A549 (cell line): ENCODE results near the gene SMG5. TPM values are rescaled to one million over a fixed set of nuclear protein-coding genes. Genes with fewer than 3 reads are reported as not detected.

Source experiments
- ATAC-seq, 2 experiments: fragments of 200-7000 bp in 1 of 2; fragments of >200 bp in 1 of 2; cut with Nextera tagmentation in 1 of 2; cut with Tn5 transposase in 1 of 2; 3 replicates each; pipeline versions ENCODE4 v1.8.0 to v1.9.1; 2018 to 2020; ENCODE audit warnings: mild to moderate bottlenecking in 1 of 2, moderate library complexity in 1 of 2
- CTCF ChIA-PET: fragments of 300-600 bp; sonication (Branson Sonifier 250); formaldehyde crosslinking; extraction: SDS; loops from one replicate; lab custom pipeline; 2021; ENCODE audit warnings: antibody characterized with exemption, inconsistent platforms; lab: Yijun Ruan, JAX
- POLR2A ChIA-PET: fragments of 350-600 bp; formaldehyde crosslinking; extraction: SDS; loops from one replicate; lab custom pipeline; 2021; ENCODE audit warnings: antibody characterized with exemption, inconsistent platforms; lab: Yijun Ruan, JAX
- DNase-seq, 2 experiments: peaks; one replicate each; pipeline versions ENCODE4 v3.0.0 to v3.0.0-alpha.2; 2011 to 2016; ENCODE audit warnings: low read depth in 1 of 2, low spot score in 1 of 2
- FAIRE-seq: peaks from 2 replicates; lab custom pipeline; 2011; peaks lifted over from hg19 to GRCh38; lab: Jason Lieb, UNC
- H3K27ac ChIP-seq, 2 experiments: fragments of >200 bp; sonication (Bioruptor Twin); formaldehyde crosslinking; 3 replicates each; pipeline ENCODE4 v1.5.1; 2016 to 2017
- H3K4me1 ChIP-seq: fragments of >200 bp; sonication (Bioruptor Twin); formaldehyde crosslinking; 3 replicates; pipeline ENCODE4 v1.6.1; 2016
- H3K4me2 ChIP-seq: fragments of >200 bp; sonication (Bioruptor Twin); formaldehyde crosslinking; 3 replicates; pipeline ENCODE4 v1.6.1; 2016
- H3K4me3 ChIP-seq: fragments of >200 bp; sonication (Bioruptor Twin); formaldehyde crosslinking; 3 replicates; pipeline ENCODE4 v1.5.1; 2016
- H3K9me3 ChIP-seq: fragments of >200 bp; sonication (Bioruptor Twin); formaldehyde crosslinking; 3 replicates; pipeline ENCODE4 v1.6.1; 2016
- CEBPB ChIP-seq, 2 experiments: fragments of >200 bp in 1 of 2; sonication (Bioruptor Twin) in 1 of 2; formaldehyde crosslinking in 1 of 2; IDR thresholded peaks; 2 replicates each; pipeline ENCODE4 v1.6.1; 2012 to 2016
- EHMT2 ChIP-seq: fragments of 200-600 bp; sonication (generic); IDR thresholded peaks from 2 replicates; pipeline ENCODE4 v1.6.1; 2016; ENCODE audit warnings: antibody characterized with exemption, low read depth, mild to moderate bottlenecking, moderate library complexity
- ESRRA ChIP-seq: fragments of 150-350 bp; IDR thresholded peaks from 2 replicates; pipeline ENCODE4 v1.6.1; 2014; ENCODE audit warnings: mild to moderate bottlenecking, low read length, borderline replicate concordance
- FOSL2 ChIP-seq, 2 experiments: fragments of 450-650 bp in 1 of 2; fragments of >200 bp in 1 of 2; sonication (Bioruptor Twin) in 1 of 2; formaldehyde crosslinking; IDR thresholded peaks; 2 replicates each; pipeline versions ENCODE4 v1.5.0 to v1.6.1; 2016 to 2020; ENCODE audit warnings: mild to moderate bottlenecking in 1 of 2, moderate library complexity in 1 of 2
- HOXA7 ChIP-seq: fragments of 250-450 bp; sonication (Bioruptor Pico); IDR thresholded peaks from 2 replicates; pipeline ENCODE4 v1.5.0; 2020; ENCODE audit warnings: mild to moderate bottlenecking, moderate library complexity
- JUN ChIP-seq, 2 experiments: fragments of >200 bp; sonication (Bioruptor Twin); formaldehyde crosslinking; IDR thresholded peaks; 2 replicates in 1 of 2; 3 replicates in 1 of 2; pipeline ENCODE4 v1.6.1; 2016 to 2017
- MAZ ChIP-seq: fragments of 150-350 bp; IDR thresholded peaks from 2 replicates; pipeline ENCODE4 v1.6.1; 2014; ENCODE audit warnings: antibody characterized with exemption, low read depth, low read length, borderline replicate concordance
- PHF8 ChIP-seq: fragments of 200-600 bp; sonication (generic); IDR thresholded peaks from 2 replicates; pipeline ENCODE4 v1.6.1; 2016; ENCODE audit warnings: low read depth, mild to moderate bottlenecking, antibody characterized with exemption, moderate library complexity, borderline replicate concordance
- RCOR1 ChIP-seq: fragments of 150-350 bp; IDR thresholded peaks from 2 replicates; pipeline ENCODE4 v1.6.1; 2014; ENCODE audit warnings: antibody characterized with exemption, low read length, low read depth
- RFX5 ChIP-seq: fragments of 450-650 bp; IDR thresholded peaks from 2 replicates; pipeline ENCODE4 v1.7.1; 2014; ENCODE audit warnings: antibody characterized with exemption, mild to moderate bottlenecking, moderate library complexity
- ZFP36 ChIP-seq: fragments of 450-650 bp; IDR thresholded peaks from 2 replicates; pipeline ENCODE4 v1.6.1; 2014; ENCODE audit warnings: borderline replicate concordance; ENCODE audit not compliant: partially characterized antibody
- ZSCAN20 ChIP-seq: fragments of 250-450 bp; sonication (Bioruptor Pico); IDR thresholded peaks from 2 replicates; pipeline ENCODE4 v1.8.0; 2022; ENCODE audit warnings: mild to moderate bottlenecking, moderate library complexity
- WGBS: methylation state at CpG from one replicate; pipeline ENCODE4 v1.1.6; 2017; ENCODE audit errors: missing lambda C conversion rate; 5-methylcytosine and 5-hydroxymethylcytosine counted together
- polyA plus RNA-seq, 4 experiments: library from polyadenylated mRNA; depleted of rRNA in 3 of 4; stranded (reverse); fragments of >200 nt; fragmentation: RNase III in 1 of 4; extraction: RNeasy Plus Mini Kit Qiagen cat#74134 plus additional on column Dnase treatment in 1 of 4; gene quantifications; 2 replicates in 3 of 4; 3 replicates in 1 of 4; pipeline ENCODE4 v1.2.3, GENCODE V29; 2011 to 2017
- TF ChIP-seq, protein P1 (sequence below): fragments of >200 bp; sonication (Bioruptor Twin); formaldehyde crosslinking; IDR thresholded peaks from 2 replicates; pipeline ENCODE4 v1.6.1; 2016
- TF ChIP-seq, protein P2 (sequence below): fragments of 250-450 bp; sonication (Bioruptor Pico); IDR thresholded peaks from 2 replicates; pipeline ENCODE4 v1.5.0; 2021; ENCODE audit warnings: mild to moderate bottlenecking, moderate library complexity, borderline replicate concordance
- TF ChIP-seq, protein P3 (sequence below): fragments of >200 bp; sonication (Bioruptor Twin); formaldehyde crosslinking; IDR thresholded peaks from 3 replicates; pipeline ENCODE4 v1.6.1; 2016

Gene SMG5
- polyA plus RNA-seq, 2 of the 4 experiments (the other 2 are of a cell fraction) = 25.6 to 48.7 TPM

- no peak for DNase-seq
- Histone ChIP-seq H3K4me1 (peaks cover 11% of the 10 kb centered on the region), H3K9me3 (no peaks in the 10 kb centered on the region), H3K4me3 (no peak overlapping the region), H3K27ac (no peak overlapping the region), H3K4me2 (no peak overlapping the region)
- no peak for FAIRE-seq
- 85% methylated on average over 6 of the region's 6 CpGs for WGBS
- no peak for ATAC-seq
- TF ChIP-seq ZSCAN20 (CRISPR knock-in tag) = no peak
- TF ChIP-seq, protein P1, sequence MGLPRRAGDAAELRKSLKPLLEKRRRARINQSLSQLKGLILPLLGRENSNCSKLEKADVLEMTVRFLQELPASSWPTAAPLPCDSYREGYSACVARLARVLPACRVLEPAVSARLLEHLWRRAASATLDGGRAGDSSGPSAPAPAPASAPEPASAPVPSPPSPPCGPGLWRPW = no peak
- TF ChIP-seq HOXA7 (CRISPR knock-in tag) = no peak
- TF ChIP-seq PHF8 = no peak
- TF ChIP-seq CEBPB (IDR thresholded peaks at IDR 0.05) = peak; percentile 73 to 87; a peak in 3 of 4 replicates
- CTCF ChIA-PET = interaction anchor here (0.9 to 1.5 kb wide), 5 partner anchors 12 to 147 kb away, joined by 3 to 6 read pairs (median 5); no protein-coding TSS in a partner anchor
- POLR2A ChIA-PET = no interaction called here
These were observed 5.7 kb downstream of the SMG5 start for GRCh38 chr1:156276966-156277381.

DNA sequence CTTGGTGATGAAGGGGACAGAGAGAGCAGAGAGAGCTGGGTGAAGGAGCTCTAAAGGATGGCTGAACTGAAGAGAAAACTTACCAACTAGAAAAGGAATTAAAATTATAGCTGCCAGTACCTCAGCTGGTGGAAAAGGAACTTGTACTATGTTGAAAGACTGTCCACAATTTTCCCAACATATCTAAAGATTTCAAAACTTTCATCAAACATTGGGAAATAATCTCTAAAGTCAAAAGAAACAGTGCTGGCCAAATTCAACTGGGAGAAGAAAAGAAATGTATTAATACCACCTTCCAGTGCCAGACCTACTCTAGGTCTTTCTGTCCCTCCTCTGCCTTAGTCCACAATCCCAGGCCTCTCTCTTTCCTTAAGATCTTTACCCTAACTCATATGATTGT, 6.1 kb downstream of the SMG5 start:
- Histone ChIP-seq H3K4me1 (peaks cover 9% of the 10 kb centered on the region), H3K27ac (no peak overlapping the region), H3K9me3 (no peaks in the 10 kb centered on the region), H3K4me3 (no peak overlapping the region), H3K4me2 (no peak overlapping the region)
- TF ChIP-seq RFX5 (no peak), HOXA7 (CRISPR knock-in tag) (no peak), RCOR1 (no peak), ESRRA (no peak), JUN (IDR thresholded peaks at IDR 0.05) (no peak), FOSL2 (IDR thresholded peaks at IDR 0.05) (no peak), FOSL2 (CRISPR knock-in tag; IDR thresholded peaks at IDR 0.05) (no peak), ZFP36 (no peak), PHF8 (no peak), MAZ (no peak)
- TF ChIP-seq, protein P2, sequence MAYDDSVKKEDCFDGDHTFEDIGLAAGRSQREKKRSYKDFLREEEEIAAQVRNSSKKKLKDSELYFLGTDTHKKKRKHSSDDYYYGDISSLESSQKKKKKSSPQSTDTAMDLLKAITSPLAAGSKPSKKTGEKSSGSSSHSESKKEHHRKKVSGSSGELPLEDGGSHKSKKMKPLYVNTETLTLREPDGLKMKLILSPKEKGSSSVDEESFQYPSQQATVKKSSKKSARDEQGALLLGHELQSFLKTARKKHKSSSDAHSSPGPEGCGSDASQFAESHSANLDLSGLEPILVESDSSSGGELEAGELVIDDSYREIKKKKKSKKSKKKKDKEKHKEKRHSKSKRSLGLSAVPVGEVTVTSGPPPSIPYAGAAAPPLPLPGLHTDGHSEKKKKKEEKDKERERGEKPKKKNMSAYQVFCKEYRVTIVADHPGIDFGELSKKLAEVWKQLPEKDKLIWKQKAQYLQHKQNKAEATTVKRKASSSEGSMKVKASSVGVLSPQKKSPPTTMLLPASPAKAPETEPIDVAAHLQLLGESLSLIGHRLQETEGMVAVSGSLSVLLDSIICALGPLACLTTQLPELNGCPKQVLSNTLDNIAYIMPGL (CRISPR knock-in tag) = no peak
- TF ChIP-seq, protein P3, sequence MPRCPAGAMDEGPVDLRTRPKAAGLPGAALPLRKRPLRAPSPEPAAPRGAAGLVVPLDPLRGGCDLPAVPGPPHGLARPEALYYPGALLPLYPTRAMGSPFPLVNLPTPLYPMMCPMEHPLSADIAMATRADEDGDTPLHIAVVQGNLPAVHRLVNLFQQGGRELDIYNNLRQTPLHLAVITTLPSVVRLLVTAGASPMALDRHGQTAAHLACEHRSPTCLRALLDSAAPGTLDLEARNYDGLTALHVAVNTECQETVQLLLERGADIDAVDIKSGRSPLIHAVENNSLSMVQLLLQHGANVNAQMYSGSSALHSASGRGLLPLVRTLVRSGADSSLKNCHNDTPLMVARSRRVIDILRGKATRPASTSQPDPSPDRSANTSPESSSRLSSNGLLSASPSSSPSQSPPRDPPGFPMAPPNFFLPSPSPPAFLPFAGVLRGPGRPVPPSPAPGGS = no peak
- TF ChIP-seq, protein P1 = no peak
- ATAC-seq = no peak
- DNase-seq = no peak
- CTCF ChIA-PET = interaction anchor here (1.3 to 1.5 kb wide), 3 partner anchors 11 to 51 kb away, joined by 4 to 6 read pairs (median 5); no protein-coding TSS in a partner anchor
- POLR2A ChIA-PET = no interaction called here
- FAIRE-seq = no peak

DNA sequence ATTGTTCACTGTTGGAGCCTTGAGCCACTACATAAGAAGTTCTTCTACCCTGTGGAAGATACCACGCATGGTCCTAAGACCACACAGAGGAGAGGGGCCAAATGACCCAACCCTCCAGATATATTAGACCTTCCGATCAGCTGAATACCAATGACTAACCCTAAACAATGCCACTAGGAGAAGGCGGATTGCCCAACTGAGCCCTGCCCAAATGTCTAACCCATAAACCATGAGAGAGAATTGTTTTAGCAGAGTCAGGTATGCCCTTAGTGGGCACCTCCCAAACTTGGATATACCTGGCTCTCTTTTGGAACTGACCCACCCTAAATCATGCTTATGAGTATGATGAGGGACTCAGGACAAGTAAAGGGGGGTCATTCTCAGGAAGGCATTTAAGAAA, 12.3 kb downstream of the SMG5 start:
- ATAC-seq (no peak), FAIRE-seq (no peak), DNase-seq (no peak)
- ChIA-PET CTCF (interaction anchor here (1.3 to 4.5 kb wide), 2 partner anchors 9 to 50 kb away, joined by 3 to 25 read pairs; no protein-coding TSS in a partner anchor), POLR2A (no interaction called here)
- H3K4me2 ChIP-seq = no peak overlapping the region
- no peaks in the 10 kb centered on the region for H3K9me3 ChIP-seq
- WGBS = 92% methylated on average over 3 of the region's 3 CpGs
- no peak for TF ChIP-seq EHMT2
- no peak overlapping the region for H3K27ac ChIP-seq
- H3K4me3 ChIP-seq = no peak overlapping the region
- H3K4me1 ChIP-seq = no peaks in the 10 kb centered on the region
